Mucosa of descending colon (tissue), 3 donors: ENCODE measurements around the gene HPN. TPM values are rescaled to one million over a fixed set of nuclear protein-coding genes. Genes with fewer than 3 reads are reported as not detected.

Source experiments
- ATAC-seq: fragments of 200-7000 bp; cut with Tn5 transposase; one replicate; pipeline ENCODE4 v1.9.1; 2020; ENCODE audit warnings: mild to moderate bottlenecking, moderate library complexity
- DNase-seq, 3 donors: peaks; one replicate each; pipeline ENCODE4 v3.0.0-alpha.2; 2020
- H3K36me3 ChIP-seq: fragments of 200-600 bp; one replicate; pipeline ENCODE4 v1.8.0; 2021; ENCODE audit warnings: low read depth, mild to moderate bottlenecking
- H3K4me1 ChIP-seq: fragments of 200-600 bp; one replicate; pipeline ENCODE4 v1.8.0; 2021; ENCODE audit warnings: low read depth, mild to moderate bottlenecking
- H3K4me3 ChIP-seq: fragments of 200-600 bp; one replicate; pipeline ENCODE4 v1.8.0; 2021; ENCODE audit warnings: mild to moderate bottlenecking
- H3K9me3 ChIP-seq: fragments of 200-600 bp; one replicate; pipeline ENCODE4 v1.8.0; 2021; ENCODE audit warnings: mild to moderate bottlenecking
- CTCF ChIP-seq: fragments of 200-600 bp; IDR thresholded peaks from one replicate; pipeline ENCODE4 v1.8.0; 2022; ENCODE audit warnings: antibody characterized with exemption, mild to moderate bottlenecking
- intact Hi-C, 2 donors: fragments of 100-400 bp; cut with DNase I in 1 of 2; cut with micrococcal nuclease in 1 of 2; formaldehyde crosslinking; loops; one replicate each; pipeline versions ENCODE4 v1.11.0 to v1.11.1; 2022; cut with DNase I, micrococcal nuclease
- total RNA-seq, 3 donors: library from RNA; stranded (reverse); fragmentation: NEBNext Ultra II Directional in 2 of 3; extraction: Animal tissue kit (Norgen Biotek cat#: 25700) in 2 of 3; gene quantifications; one replicate each; pipeline versions ENCODE4 v1.2.1 to v1.2.4, GENCODE V29; 2021 to 2023
- donor health status: DM: no; HTN: no; CAD: no; lungs with moderate emphysema.
- donor health status: DM: no; HTN: no; CAD: no.
- donor health status: DM: no; HTN: yes; CAD: no.

The HPN gene
- total RNA-seq, 3 donors from 2014 or later: 0.54 to 0.94 TPM; not detected in 1

GRCh38 chr19:35066691-35067563 lies 25.4 kb downstream of the HPN start:
- intact Hi-C loops: no loop called here
- ATAC-seq (peak; percentile 95), DNase-seq (peak; percentile 86 to 97 (median 91))
- Histone ChIP-seq H3K9me3 (peaks cover 7% of the 10 kb centered on the region), H3K4me1 (no peaks in the 10 kb centered on the region), H3K4me3 (no peak overlapping the region), H3K36me3 (no peaks in the 10 kb centered on the region)
- TF ChIP-seq CTCF: peak; percentile 85

DNA sequence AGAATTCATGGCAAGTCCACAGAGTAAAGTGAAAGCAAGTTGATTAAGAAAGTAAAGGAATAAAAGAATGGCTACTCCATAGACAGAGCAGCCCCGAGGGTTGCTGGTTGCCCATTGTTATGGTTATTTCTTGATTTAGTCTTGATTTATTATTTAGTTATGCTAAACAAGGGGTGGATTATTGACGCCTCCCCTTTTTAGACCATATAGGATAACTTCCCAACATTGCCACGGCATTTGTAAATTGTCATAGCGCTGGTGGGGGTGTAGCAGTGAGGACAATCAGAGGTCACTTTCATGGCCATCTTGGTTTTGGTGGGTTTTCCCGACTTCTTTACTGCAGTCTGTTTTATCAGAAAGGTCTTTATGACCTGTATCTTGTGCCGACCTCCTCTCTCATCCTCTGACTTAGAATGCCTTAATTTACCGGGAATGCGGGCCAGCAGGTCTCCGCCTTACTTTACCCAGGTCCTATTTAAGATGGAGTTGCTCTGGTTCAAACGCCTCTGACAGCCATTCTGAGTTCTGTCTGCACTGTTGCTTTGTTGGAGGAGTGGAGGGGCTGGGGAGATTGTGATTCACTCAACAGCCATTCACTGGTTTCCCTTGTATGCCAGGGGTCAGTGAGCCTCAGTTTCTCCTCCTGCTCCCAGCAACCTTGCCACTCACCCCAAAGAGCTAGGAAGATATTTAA lies 27.6 kb downstream of the HPN start:
- no peaks in the 10 kb centered on the region for H3K36me3 ChIP-seq
- no peak for TF ChIP-seq CTCF
- DNase-seq: no peak
- H3K4me3 ChIP-seq: no peak overlapping the region
- no peaks in the 10 kb centered on the region for H3K4me1 ChIP-seq
- H3K9me3 ChIP-seq: peaks cover 7% of the 10 kb centered on the region
- no peak for ATAC-seq
- intact Hi-C loops: no loop called here

DNA sequence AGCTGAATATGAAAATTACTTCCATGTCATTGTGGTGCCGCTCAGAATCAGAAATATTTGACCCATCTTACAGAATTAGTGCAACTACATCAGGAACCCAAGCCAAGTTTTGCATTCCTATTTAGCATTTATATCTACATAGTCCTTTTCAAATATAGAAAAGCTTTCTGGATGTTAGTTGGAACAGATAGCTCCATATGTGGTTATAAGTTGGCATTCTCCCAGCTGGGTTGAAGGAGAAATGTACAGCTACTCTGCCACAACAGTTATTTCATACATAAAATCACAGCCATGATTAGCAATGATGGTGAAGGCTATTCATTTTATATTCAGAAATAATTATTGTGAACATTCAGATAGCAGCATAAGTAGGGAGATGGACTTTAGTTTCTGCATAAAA lies 28.2 kb downstream of the HPN start:
- TF ChIP-seq CTCF: no peak
- no peak for ATAC-seq
- Histone ChIP-seq H3K4me1 (no peaks in the 10 kb centered on the region), H3K36me3 (no peaks in the 10 kb centered on the region), H3K4me3 (no peak overlapping the region), H3K9me3 (peaks cover 7% of the 10 kb centered on the region)
- DNase-seq: no peak
- intact Hi-C loops: no loop called here

GRCh38 chr19:35070471-35070870 lies 28.9 kb downstream of the HPN start:
- no peak for TF ChIP-seq CTCF
- intact Hi-C loops: no loop called here

DNA sequence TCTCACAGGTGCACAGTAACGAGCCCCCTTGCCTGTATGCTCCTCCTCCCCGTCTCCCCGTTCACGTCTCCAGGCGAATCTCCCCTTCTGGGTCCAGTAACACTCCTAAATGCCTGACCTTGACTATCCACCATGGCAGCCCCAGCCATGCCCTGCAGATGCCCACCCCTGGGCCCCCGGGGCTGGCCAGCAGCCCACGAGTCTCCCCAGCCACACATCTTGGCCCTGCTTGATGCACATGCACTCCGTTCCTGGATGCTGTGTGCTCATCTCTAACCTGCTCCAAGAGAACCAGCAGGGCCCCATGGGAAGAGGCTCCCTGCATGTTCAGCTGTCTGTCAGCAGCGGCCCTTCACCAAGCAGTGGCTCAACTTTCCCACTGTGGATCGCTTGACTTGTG lies 32.0 kb downstream of the HPN start:
- ATAC-seq (no peak), DNase-seq (no peak)
- Histone ChIP-seq H3K36me3 (no peaks in the 10 kb centered on the region), H3K9me3 (peaks cover 7% of the 10 kb centered on the region), H3K4me1 (no peaks in the 10 kb centered on the region), H3K4me3 (no peak overlapping the region)
- intact Hi-C loops: no loop called here
- no peak for TF ChIP-seq CTCF

More at GRCh38 chr19:35070471-35070870, 28.9 kb downstream of the HPN start:
- no peak for ATAC-seq
- Histone ChIP-seq H3K9me3 (peaks cover 7% of the 10 kb centered on the region), H3K4me1 (no peaks in the 10 kb centered on the region), H3K36me3 (no peaks in the 10 kb centered on the region), H3K4me3 (no peak overlapping the region)
- DNase-seq: no peak
